Activated CD8-positive, alpha-beta memory T cell treated with anti-CD3 and anti-CD28 coated beads for 4 hours (primary cell): ENCODE results near the gene PNRC2.
"Not testable (repeated sequence)": the region's sequence is repeated elsewhere in the genome, so short reads cannot be mapped to it uniquely, and the experiment has no call there.

Experiments
- DNase-seq, 2 donors: peaks; one replicate each; pipeline ENCODE4 v3.0.0-alpha.2; 2020; ENCODE audit warnings: low read depth in 2 of 2

Gene PNRC2

GRCh38 chr1:23992011-23992410 lies 32.4 kb downstream of the PNRC2 start:
- DNase-seq = not testable (repeated sequence)

- no peak for DNase-seq
Measured at GRCh38 chr1:23995431-23995837, 35.8 kb downstream of the PNRC2 start.

GRCh38 chr1:23996700-23997229 lies 37.1 kb downstream of the PNRC2 start:
- no peak for DNase-seq

GRCh38 chr1:23997812-23998211 lies 38.2 kb downstream of the PNRC2 start:
- DNase-seq = no peak

GRCh38 chr1:23999156-23999671 lies 39.6 kb downstream of the PNRC2 start:
- DNase-seq = no peak

- no peak for DNase-seq
Measured at GRCh38 chr1:24002695-24003094, 43.1 kb downstream of the PNRC2 start.

- DNase-seq = no peak
Measured at GRCh38 chr1:24003331-24003972, 43.8 kb downstream of the PNRC2 start.

GRCh38 chr1:24004132-24004531 lies 44.5 kb downstream of the PNRC2 start:
- no peak for DNase-seq

GRCh38 chr1:24005163-24005562 lies 45.5 kb downstream of the PNRC2 start:
- DNase-seq = no peak

GRCh38 chr1:24007079-24007478 lies 47.5 kb downstream of the PNRC2 start:
- no peak for DNase-seq

- DNase-seq = not testable (repeated sequence)
Measured at GRCh38 chr1:24008574-24009184, 49.1 kb downstream of the PNRC2 start.

GRCh38 chr1:24009406-24009805 lies 49.8 kb downstream of the PNRC2 start:
- DNase-seq = no peak

GRCh38 chr1:24010650-24011049 lies 51.0 kb downstream of the PNRC2 start:
- no peak for DNase-seq

GRCh38 chr1:24012878-24013277 lies 53.2 kb downstream of the PNRC2 start:
- not testable (repeated sequence) for DNase-seq
